LNCAP (cell line): Measurements from ENCODE around the gene TARBP2.

Experiments
- TF ChIP-seq, protein P1 (sequence below): fragments of 450-650 bp; IDR thresholded peaks from 2 replicates; pipeline ENCODE4 v1.5.1; 2017; ENCODE audit warnings: mild to moderate bottlenecking

TARBP2 gene

DNA sequence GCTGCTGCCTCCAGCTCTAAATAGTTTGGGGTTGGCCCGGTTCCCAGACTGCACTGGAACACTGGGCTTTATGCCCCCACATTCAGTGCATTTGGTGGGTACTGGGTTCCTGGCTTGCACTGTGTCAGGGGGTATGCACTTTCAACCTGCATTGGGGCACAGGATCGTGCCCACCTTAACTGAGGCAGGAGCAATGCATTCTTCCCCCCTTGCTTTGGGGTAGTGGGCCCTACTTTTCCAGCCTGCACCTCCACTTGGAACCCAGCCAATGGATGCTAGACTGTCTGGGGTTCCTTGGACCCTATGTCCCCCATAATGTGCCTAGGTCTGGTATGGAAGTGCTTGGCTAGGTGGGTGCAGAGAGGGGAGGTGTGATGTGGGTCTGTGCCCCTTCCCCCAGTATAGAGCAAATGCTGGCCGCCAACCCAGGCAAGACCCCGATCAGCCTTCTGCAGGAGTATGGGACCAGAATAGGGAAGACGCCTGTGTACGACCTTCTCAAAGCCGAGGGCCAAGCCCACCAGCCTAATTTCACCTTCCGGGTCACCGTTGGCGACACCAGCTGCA, 615 bp downstream of the TARBP2 start:
- TF ChIP-seq, protein P1, sequence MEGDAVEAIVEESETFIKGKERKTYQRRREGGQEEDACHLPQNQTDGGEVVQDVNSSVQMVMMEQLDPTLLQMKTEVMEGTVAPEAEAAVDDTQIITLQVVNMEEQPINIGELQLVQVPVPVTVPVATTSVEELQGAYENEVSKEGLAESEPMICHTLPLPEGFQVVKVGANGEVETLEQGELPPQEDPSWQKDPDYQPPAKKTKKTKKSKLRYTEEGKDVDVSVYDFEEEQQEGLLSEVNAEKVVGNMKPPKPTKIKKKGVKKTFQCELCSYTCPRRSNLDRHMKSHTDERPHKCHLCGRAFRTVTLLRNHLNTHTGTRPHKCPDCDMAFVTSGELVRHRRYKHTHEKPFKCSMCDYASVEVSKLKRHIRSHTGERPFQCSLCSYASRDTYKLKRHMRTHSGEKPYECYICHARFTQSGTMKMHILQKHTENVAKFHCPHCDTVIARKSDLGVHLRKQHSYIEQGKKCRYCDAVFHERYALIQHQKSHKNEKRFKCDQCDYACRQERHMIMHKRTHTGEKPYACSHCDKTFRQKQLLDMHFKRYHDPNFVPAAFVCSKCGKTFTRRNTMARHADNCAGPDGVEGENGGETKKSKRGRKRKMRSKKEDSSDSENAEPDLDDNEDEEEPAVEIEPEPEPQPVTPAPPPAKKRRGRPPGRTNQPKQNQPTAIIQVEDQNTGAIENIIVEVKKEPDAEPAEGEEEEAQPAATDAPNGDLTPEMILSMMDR: no peak

DNA sequence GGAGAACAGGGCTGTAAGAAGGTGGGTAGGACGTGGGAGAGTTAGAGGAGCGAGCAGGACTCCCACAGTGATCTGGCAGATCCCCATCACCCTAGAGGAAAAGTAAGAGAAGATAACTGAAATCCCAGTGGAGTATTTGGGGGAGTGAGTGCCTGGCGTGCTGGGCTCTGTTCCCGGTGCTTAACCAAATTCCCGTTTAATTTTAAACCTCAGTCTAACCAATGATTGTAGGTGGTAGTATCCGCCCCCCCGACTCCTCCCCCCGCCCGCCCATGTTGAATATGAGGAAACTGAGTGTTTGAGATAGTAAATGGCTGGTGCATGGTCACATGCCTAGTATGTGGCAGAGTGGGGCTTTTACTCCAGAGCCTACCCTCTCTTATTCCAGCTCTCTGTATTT, 1.2 kb downstream of the TARBP2 start:
- TF ChIP-seq, protein P1: no peak

DNA sequence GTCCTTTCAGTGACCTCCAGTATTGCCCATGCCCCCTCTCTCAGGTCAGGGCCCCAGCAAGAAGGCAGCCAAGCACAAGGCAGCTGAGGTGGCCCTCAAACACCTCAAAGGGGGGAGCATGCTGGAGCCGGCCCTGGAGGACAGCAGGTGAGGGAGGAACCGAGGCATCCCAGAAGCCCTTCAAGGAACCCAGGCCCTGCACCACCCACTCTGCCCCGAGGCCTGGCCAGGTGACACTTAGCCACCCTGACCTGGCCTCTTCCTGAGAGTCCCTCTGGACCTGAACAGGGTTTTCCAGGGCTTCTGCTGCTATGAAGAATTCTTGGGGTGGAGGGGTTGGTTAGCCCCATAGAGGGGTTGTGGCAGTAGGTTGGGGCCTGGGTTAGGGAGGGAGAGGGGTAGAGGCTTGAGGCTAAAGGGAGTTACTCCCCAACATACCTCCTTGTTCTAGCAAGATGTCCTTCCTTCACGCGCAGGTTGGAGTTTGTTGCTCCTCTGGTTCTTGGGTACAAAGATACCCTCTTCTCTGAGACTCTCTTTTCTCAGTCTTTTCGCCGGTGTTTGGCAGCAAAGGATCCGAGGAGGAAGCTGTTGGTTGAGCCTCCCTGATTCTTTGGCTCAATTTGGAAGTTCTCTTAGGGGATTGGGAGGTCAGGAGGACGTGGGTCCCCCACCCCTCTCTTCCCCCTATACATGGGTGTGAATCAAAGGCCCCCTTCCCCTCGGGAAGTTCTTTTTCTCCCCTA, 2.1 kb downstream of the TARBP2 start:
- TF ChIP-seq, protein P1: no peak

DNA sequence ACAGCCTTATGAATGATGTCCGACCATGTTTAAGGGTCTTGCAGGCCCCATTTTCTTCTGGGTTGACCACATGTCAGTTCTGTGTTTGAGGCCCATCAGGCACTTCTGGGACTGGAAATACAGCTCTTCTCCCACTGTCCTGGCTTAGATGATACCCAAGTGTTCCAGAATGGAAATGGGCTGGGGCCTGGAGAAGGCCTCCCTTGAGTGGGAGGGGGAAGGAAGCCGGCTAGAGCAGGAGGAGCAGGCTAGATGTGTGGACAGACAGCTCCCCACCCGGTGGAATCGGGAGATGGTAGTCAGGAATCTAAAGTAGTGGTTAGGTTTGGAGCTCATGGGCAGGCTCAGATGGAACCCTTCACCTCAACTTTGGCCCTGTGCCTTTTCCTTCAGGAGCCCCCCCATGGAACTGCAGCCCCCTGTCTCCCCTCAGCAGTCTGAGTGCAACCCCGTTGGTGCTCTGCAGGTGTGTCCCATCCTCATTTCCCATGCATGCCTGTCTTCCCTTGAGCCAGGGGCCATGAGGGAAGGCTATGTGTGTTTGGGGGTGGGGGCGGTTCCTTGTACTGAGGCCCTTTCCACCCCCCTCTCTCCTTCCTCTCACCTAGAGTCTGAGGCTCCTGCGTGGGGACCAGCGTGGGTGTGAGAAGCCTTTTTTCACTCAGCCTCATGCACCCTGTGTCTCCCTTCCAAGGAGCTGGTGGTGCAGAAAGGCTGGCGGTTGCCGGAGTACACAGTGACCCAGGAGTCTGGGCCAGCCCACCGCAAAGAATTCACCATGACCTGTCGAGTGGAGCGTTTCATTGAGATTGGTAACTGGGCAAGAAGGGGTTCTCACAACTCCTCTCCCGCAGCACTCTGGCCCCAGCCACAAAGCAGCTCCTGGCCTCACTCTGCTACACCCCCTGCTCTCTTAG, 3.2 kb downstream of the TARBP2 start:
- TF ChIP-seq, protein P1: no peak

DNA sequence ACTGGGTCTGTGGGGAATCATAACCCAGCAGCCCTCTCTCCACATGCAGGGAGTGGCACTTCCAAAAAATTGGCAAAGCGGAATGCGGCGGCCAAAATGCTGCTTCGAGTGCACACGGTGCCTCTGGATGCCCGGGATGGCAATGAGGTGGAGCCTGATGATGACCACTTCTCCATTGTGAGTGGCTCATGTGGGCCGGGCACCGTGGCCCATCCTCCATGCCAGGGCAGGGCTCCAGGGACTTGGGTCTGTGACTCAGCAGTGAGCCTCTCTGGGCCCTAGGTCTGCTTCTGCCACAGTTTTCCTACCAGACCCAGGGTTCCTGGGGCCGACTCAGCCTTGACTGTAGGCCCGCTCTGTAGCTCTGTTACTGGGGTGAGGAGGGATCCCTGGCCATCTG, 4.0 kb downstream of the TARBP2 start:
- TF ChIP-seq, protein P1: no peak

DNA sequence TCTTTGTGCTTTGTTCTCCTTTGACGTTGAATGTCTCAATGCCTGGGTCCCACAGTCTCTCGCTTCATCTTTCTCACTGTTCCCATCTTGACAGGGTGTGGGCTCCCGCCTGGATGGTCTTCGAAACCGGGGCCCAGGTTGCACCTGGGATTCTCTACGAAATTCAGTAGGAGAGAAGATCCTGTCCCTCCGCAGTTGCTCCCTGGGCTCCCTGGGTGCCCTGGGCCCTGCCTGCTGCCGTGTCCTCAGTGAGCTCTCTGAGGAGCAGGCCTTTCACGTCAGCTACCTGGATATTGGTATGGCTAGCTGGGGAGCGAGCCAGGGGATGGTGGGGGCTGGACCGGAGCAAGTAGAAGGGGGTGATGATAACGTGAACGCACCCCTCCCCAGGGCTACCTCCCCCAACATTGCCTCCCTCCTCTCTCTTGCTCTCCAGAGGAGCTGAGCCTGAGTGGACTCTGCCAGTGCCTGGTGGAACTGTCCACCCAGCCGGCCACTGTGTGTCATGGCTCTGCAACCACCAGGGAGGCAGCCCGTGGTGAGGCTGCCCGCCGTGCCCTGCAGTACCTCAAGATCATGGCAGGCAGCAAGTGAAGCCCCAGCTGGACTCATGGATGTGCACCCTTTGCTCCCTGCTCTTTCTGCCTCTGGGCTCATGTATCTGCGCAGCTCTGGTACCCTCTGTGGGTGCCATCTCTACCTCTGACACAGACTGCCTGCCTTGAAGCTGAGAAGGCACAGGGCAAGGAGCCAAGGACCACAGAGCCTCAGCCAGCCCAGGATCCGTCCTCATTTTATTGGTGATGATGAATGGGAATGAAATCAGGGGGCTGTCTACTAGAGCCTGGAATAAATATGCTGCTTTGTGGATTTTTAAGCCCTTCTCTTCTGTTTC, 4.7 kb downstream of the TARBP2 start:
- TF ChIP-seq, protein P1: no peak

DNA sequence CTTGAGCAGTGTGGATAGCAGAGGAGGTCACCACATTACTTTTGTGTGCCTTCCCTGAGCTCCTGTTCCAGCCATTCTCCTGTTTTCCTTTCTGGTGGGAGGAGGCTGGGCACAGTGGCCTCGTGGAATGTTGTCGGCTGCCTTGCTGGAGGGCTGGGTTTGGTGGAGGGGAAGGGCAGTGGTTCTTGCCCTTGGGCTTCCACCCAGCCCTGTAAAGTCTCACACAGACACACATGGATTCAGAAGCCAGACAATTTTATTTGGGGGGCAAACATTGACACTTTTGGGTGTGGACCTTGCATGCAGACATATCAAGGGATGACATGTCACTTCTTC, 5.3 kb downstream of the TARBP2 start:
- TF ChIP-seq, protein P1: no peak
